MCF 10A (cell line): ENCODE results near the gene BAHCC1. TPM values are rescaled to one million over a fixed set of nuclear protein-coding genes. Genes with fewer than 3 reads are reported as not detected.

Experiments used
- BruUV-seq: library from RNA; stranded (reverse); fragments of 400-500 nt; replicated peaks from 2 replicates; lab custom pipeline; 2021; lab: Mats Ljungman, UMichigan
- CTCF ChIA-PET: fragments of 300-600 bp; sonication (Branson Sonifier 250); formaldehyde crosslinking; extraction: SDS; loops from one replicate; lab custom pipeline; 2021; ENCODE audit warnings: antibody characterized with exemption, inconsistent platforms; lab: Yijun Ruan, JAX
- POLR2A ChIA-PET: fragments of 300-600, 350-650 bp; sonication (Branson Sonifier 250); formaldehyde crosslinking; extraction: SDS; loops from one replicate; lab custom pipeline; 2020; ENCODE audit warnings: antibody characterized with exemption, inconsistent platforms; lab: Yijun Ruan, JAX
- DNase-seq: peaks from one replicate; pipeline ENCODE4 v3.0.0-alpha.2; 2018; ENCODE audit not compliant: unreplicated experiment
- H3K27ac Mint-ChIP-seq: one replicate; pipeline ENCODE4 v1.8.0; 2022; ENCODE audit warnings: mild to moderate bottlenecking, low read depth, mixed read lengths; ENCODE audit not compliant: unreplicated experiment
- H3K27me3 Mint-ChIP-seq: one replicate; pipeline ENCODE4 v1.8.0; 2022; ENCODE audit warnings: mixed read lengths; ENCODE audit not compliant: insufficient read depth, unreplicated experiment
- H3K36me3 Mint-ChIP-seq: one replicate; pipeline ENCODE4 v1.8.0; 2022; ENCODE audit warnings: mild to moderate bottlenecking, moderate library complexity, mixed read lengths; ENCODE audit not compliant: insufficient read depth, unreplicated experiment
- H3K4me1 Mint-ChIP-seq: one replicate; pipeline ENCODE4 v1.8.0; 2022; ENCODE audit warnings: mixed read lengths; ENCODE audit not compliant: insufficient read depth, unreplicated experiment
- H3K4me3 Mint-ChIP-seq: one replicate; pipeline ENCODE4 v1.8.0; 2022; ENCODE audit warnings: mild to moderate bottlenecking, moderate library complexity, mixed read lengths; ENCODE audit not compliant: unreplicated experiment
- H3K9me3 Mint-ChIP-seq: one replicate; pipeline ENCODE4 v1.8.0; 2022; ENCODE audit warnings: mixed read lengths; ENCODE audit not compliant: unreplicated experiment
- CTCF ChIP-seq: fragments of 200-600 bp; IDR thresholded peaks from one replicate; pipeline ENCODE4 v1.8.0; 2022; ENCODE audit warnings: antibody characterized with exemption, mild to moderate bottlenecking; ENCODE audit not compliant: unreplicated experiment
- intact Hi-C: fragments of 100-400 bp; cut with micrococcal nuclease; formaldehyde crosslinking; loops from 2 replicates; pipeline ENCODE4 v1.14.1; 2022
- total RNA-seq: library from RNA; stranded (reverse); gene quantifications from 2 replicates; pipeline ENCODE4 v1.2.3, GENCODE V29; 2022

BAHCC1 gene
- total RNA-seq, 1 experiment from 2014 or later: 7.4 TPM

- no peaks in the 10 kb centered on the region for H3K27me3 Mint-ChIP-seq
- DNase-seq: no peak
Observed at GRCh38 chr17:81388612-81389367, 6.5 kb upstream of the BAHCC1 start.

GRCh38 chr17:81389585-81389984 is 5.7 kb upstream of the BAHCC1 start:
- intact Hi-C loops: no loop called here
- ChIA-PET CTCF (no interaction called here), POLR2A (no interaction called here)
- no peak for TF ChIP-seq CTCF
- BruUV-seq: no TSS peak
- H3K9me3 Mint-ChIP-seq: no peaks in the 10 kb centered on the region
- peaks cover 11% of the 10 kb centered on the region for H3K36me3 Mint-ChIP-seq
- no peak overlapping the region for H3K4me3 Mint-ChIP-seq
- no peak for DNase-seq
- H3K27me3 Mint-ChIP-seq: no peaks in the 10 kb centered on the region
- peaks cover 7% of the 10 kb centered on the region for H3K4me1 Mint-ChIP-seq
- H3K27ac Mint-ChIP-seq: no peak overlapping the region

More at GRCh38 chr17:81388612-81389367, 6.5 kb upstream of the BAHCC1 start:
- no peak for TF ChIP-seq CTCF
- no peaks in the 10 kb centered on the region for H3K9me3 Mint-ChIP-seq
- ChIA-PET POLR2A (no interaction called here), CTCF (no interaction called here)
- no peak overlapping the region for H3K27ac Mint-ChIP-seq
- peaks cover 6% of the 10 kb centered on the region for H3K36me3 Mint-ChIP-seq
- intact Hi-C loops: no loop called here
- no peaks in the 10 kb centered on the region for H3K4me1 Mint-ChIP-seq
- H3K4me3 Mint-ChIP-seq: no peak overlapping the region
- BruUV-seq: no TSS peak

GRCh38 chr17:81390029-81390872 is 5.0 kb upstream of the BAHCC1 start:
- Mint-ChIP-seq H3K27ac (no peak overlapping the region), H3K27me3 (no peaks in the 10 kb centered on the region), H3K4me3 (no peak overlapping the region), H3K9me3 (no peaks in the 10 kb centered on the region), H3K4me1 (peaks cover 14% of the 10 kb centered on the region), H3K36me3 (peaks cover 14% of the 10 kb centered on the region)
- ChIA-PET CTCF (no interaction called here), POLR2A (interaction anchor here (0.9 to 9.2 kb wide), 2 partner anchors 10 to 60 kb away, joined by 3 to 82 read pairs; no protein-coding TSS in a partner anchor)
- intact Hi-C loops: no loop called here
- TF ChIP-seq CTCF: no peak
- no peak for DNase-seq
- no TSS peak for BruUV-seq

GRCh38 chr17:81390873-81391255 is 4.4 kb upstream of the BAHCC1 start:
- H3K9me3 Mint-ChIP-seq: no peaks in the 10 kb centered on the region
- CTCF ChIA-PET: no interaction called here
- DNase-seq: no peak
- POLR2A ChIA-PET: interaction anchor here (0.9 to 9.2 kb wide), 2 partner anchors 9 to 61 kb away, joined by 3 to 82 read pairs; no protein-coding TSS in a partner anchor
- H3K4me1 Mint-ChIP-seq: peaks cover 16% of the 10 kb centered on the region
- TF ChIP-seq CTCF: no peak
- intact Hi-C loops: no loop called here
- H3K27ac Mint-ChIP-seq: no peak overlapping the region
- no peaks in the 10 kb centered on the region for H3K27me3 Mint-ChIP-seq
- H3K36me3 Mint-ChIP-seq: peaks cover 18% of the 10 kb centered on the region
- H3K4me3 Mint-ChIP-seq: no peak overlapping the region
- BruUV-seq: no TSS peak
